Rectal smooth muscle tissue (tissue), 1 donor: ENCODE measurements around the gene MRPL55.
"Not testable (repeated sequence)": the region's sequence is repeated elsewhere in the genome, so short reads cannot be mapped to it uniquely, and the experiment has no call there.

ENCODE experiments used
- H3K27ac ChIP-seq: one replicate; pipeline ENCODE4 v1.7.0; 2013; ENCODE audit warnings: low read depth, low read length, inconsistent platforms
- H3K27me3 ChIP-seq: one replicate; pipeline ENCODE4 v1.7.0; 2013; ENCODE audit warnings: low read length; ENCODE audit not compliant: control insufficient read depth, insufficient read depth
- H3K36me3 ChIP-seq: one replicate; pipeline ENCODE4 v1.7.0; 2013; ENCODE audit warnings: low read length; ENCODE audit not compliant: control insufficient read depth, insufficient read depth
- H3K4me1 ChIP-seq: one replicate; pipeline ENCODE4 v1.7.0; 2013; ENCODE audit warnings: low read length; ENCODE audit not compliant: control insufficient read depth, insufficient read depth
- H3K4me3 ChIP-seq: one replicate; pipeline ENCODE4 v1.7.0; 2013; ENCODE audit warnings: low read length
- H3K9ac ChIP-seq: one replicate; pipeline ENCODE4 v1.7.0; 2013; ENCODE audit warnings: low read length

The MRPL55 gene

DNA sequence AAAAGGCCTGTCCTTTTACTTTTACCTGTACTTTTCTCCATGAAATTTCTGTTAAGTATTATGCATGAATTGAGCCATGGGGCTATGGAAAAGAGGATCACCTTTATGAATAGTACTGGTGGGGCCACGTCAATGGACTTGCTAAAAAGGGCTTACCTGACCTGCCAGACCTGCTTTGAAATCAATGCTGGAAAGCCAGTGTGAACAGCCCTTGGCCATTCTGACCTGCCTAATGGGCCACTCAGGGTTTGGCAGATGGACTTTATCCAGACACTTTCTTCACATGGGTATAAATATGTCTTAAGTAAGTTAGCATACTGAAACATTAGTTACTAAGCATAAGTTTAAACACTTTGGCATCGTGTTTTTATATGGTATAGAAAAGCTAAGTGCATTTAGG is 22.7 kb upstream of the MRPL55 start:
- Histone ChIP-seq H3K27ac (no peak overlapping the region), H3K36me3 (no peaks in the 10 kb centered on the region), H3K27me3 (no peaks in the 10 kb centered on the region), H3K4me1 (no peaks in the 10 kb centered on the region), H3K4me3 (no peak overlapping the region), H3K9ac (no peak overlapping the region)

DNA sequence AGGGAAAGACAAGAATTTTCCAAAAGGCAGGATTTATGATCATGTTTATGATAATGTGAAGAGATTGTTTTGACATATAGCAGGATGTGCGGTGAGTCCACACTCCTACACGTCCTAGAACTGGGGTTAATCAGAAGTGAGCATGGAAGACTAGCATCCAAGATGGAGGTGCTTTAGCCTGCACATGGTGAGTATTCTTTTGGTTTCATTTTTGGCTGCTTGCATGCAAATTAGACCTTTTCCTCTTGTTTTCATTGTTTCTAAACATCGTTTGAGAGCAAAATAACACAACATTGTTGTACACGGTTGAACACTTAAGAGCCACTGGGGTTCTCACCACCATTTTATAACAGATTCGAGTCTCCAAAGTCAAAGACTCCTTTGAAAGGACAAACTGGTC is 16.1 kb upstream of the MRPL55 start:
- Histone ChIP-seq H3K27ac (no peak overlapping the region), H3K4me3 (no peak overlapping the region), H3K9ac (no peak overlapping the region), H3K36me3 (no peaks in the 10 kb centered on the region), H3K27me3 (no peaks in the 10 kb centered on the region), H3K4me1 (no peaks in the 10 kb centered on the region)

DNA sequence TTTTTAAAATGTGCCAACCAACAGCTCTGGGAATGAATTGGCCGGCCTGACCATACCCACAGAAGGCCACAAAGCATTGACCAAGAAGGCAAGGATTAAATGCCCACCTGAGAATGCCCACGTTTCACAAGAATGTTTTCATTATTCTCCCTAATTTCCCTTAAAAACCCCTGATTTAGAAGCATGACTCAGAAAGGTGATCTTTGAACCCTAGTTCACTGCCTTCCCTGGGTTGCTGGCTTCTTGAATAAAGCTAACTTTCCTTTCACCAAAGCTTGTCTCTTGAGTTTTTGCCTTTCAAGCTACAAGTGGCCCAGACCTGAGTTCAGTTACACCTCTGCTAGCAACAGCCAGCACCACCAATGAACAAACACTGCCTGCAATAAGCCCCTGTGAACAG is 14.4 kb upstream of the MRPL55 start:
- H3K27me3 ChIP-seq: no peaks in the 10 kb centered on the region
- H3K27ac ChIP-seq: no peak overlapping the region
- no peak overlapping the region for H3K9ac ChIP-seq
- H3K4me3 ChIP-seq: no peak overlapping the region
- H3K4me1 ChIP-seq: no peaks in the 10 kb centered on the region
- H3K36me3 ChIP-seq: no peaks in the 10 kb centered on the region

DNA sequence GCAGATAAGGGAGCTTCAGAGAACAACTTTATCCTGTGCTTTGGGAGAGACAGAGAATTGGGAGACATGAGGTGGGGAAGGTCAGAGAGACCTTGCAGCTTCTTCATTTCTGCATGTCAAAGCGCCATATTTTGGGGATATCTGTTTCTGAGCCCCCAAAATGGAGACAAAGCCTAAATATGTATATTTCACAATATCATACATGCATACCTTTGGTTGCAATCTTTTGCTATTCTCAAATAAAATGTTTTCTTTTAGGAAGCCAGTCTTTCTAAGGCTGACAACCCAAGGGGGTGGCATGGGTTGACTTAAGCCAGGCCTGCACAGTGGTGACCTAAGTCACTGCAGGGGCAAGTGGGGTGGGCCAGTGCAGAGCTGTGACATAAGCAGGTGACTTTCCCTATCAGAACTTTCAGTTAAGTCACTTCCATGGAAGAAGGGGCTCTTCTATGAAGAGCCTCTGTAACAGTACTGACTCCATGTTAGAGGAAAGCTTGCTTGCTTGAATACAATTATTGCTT is 13.9 kb upstream of the MRPL55 start:
- H3K27me3 ChIP-seq: no peaks in the 10 kb centered on the region
- no peak overlapping the region for H3K4me3 ChIP-seq
- H3K36me3 ChIP-seq: no peaks in the 10 kb centered on the region
- no peak overlapping the region for H3K27ac ChIP-seq
- H3K9ac ChIP-seq: no peak overlapping the region
- H3K4me1 ChIP-seq: no peaks in the 10 kb centered on the region

DNA sequence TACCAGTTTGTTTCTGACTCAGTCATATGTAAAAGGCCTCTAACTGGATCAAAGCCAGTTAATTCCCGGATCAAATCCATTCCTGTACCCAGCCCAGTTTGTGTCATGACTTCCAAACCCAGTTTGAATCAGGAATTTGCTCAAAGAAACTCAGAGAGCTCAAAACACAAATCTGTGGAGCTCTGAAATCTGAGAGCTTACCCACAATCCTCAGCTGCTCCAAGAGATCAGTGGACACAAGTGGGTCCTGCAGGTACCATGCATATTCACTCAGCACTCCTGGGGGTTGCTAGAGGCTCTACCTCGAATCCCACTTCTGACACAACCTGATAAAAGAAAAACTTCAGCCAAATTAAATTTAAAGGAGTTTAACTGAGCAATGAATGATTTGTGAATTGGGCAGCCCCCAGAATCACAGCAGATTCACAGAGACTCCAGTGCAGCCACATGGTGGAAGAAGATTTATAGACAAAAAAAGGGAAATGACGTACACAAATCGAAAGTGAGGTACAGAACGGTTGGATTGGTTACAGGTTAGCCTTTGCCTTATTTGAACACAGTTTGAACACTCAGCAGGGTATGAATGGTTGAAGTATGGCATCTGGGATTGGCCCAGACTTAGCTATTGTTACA is 11.9 kb upstream of the MRPL55 start:
- H3K27me3 ChIP-seq: no peaks in the 10 kb centered on the region
- no peaks in the 10 kb centered on the region for H3K36me3 ChIP-seq
- no peaks in the 10 kb centered on the region for H3K4me1 ChIP-seq
- H3K4me3 ChIP-seq: no peak overlapping the region
- H3K27ac ChIP-seq: no peak overlapping the region
- H3K9ac ChIP-seq: no peak overlapping the region

DNA sequence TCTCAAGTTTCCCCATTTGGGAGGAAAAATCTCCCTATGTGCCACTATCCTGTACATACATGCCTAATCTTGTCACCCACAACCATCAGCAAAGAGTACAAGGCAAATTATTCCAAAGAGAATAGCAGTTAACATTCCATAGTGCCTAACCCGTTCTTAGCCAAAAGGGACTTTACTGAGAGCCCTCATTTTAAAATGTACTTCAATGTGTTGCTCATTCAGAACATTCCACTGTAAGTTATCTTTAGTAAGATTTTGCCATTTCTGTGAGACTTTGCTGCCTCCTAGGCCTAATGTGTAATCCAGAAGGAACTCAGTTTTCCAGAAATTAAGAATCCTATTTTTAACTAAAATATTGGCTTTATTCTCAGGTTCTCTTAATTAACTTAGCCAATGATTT is 11.3 kb upstream of the MRPL55 start:
- no peaks in the 10 kb centered on the region for H3K36me3 ChIP-seq
- no peak overlapping the region for H3K27ac ChIP-seq
- H3K4me3 ChIP-seq: no peak overlapping the region
- H3K9ac ChIP-seq: no peak overlapping the region
- no peaks in the 10 kb centered on the region for H3K4me1 ChIP-seq
- H3K27me3 ChIP-seq: no peaks in the 10 kb centered on the region

DNA sequence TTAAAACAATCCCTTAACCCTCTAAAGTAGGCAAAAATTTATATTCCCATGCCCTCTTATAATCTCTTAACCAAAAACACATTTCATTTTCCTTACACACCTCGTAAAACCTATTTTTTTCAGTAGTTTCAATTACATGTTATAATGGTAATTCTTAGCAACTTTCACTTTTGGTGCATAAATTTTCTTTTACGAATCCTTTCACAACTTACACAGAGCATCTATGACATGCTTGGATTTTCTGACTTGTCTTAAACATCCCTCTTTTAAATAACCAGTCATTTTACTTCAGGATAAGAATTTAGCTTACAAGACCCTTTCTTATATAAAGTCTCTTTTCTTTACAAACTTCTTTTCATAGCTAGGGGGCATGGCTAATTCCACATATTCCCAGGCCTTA is 8.9 kb upstream of the MRPL55 start:
- Histone ChIP-seq H3K4me1 (no peaks in the 10 kb centered on the region), H3K4me3 (no peak overlapping the region), H3K9ac (no peak overlapping the region), H3K27me3 (no peaks in the 10 kb centered on the region), H3K27ac (no peak overlapping the region), H3K36me3 (no peaks in the 10 kb centered on the region)

DNA sequence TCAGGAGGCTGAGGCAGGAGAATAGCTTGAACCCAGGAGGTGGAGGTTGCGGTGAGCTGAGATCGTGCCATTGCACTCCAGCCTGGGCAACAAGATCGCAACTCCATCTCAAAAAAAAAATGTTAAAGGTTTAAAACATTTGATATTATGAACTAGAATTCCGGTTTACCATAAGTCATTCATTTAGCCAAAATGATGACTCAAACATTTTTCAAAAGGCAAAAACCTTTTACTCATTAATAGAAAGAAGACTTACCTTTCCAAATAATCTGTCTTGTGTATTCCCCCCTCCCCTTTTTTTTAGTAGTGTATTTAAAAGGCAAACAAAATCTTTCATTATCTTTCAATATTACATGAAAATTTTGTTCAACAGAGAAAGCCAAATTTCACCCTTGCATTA is 8.2 kb upstream of the MRPL55 start:
- Histone ChIP-seq H3K27me3 (no peaks in the 10 kb centered on the region), H3K27ac (no peak overlapping the region), H3K4me3 (no peak overlapping the region), H3K4me1 (no peaks in the 10 kb centered on the region), H3K9ac (no peak overlapping the region), H3K36me3 (no peaks in the 10 kb centered on the region)

DNA sequence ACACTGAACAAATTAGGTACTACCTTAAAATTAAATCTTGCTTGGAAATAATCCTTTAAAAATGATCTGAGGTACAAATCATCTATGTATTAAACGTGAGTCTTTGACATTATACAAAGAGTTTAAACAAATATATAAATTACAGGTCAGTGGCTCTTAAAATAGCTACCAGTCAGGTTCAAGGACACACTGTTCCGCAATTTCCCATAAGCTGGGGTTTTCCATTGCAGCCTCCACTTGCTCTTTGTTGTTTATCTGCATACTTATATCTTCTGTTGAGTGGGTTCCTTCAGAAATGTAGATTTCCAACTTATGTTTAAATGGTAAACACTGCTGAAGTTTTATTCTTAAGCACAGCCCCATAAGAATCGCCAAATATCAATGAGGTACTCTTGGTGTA is 5.7 kb upstream of the MRPL55 start:
- H3K27ac ChIP-seq: no peak overlapping the region

DNA sequence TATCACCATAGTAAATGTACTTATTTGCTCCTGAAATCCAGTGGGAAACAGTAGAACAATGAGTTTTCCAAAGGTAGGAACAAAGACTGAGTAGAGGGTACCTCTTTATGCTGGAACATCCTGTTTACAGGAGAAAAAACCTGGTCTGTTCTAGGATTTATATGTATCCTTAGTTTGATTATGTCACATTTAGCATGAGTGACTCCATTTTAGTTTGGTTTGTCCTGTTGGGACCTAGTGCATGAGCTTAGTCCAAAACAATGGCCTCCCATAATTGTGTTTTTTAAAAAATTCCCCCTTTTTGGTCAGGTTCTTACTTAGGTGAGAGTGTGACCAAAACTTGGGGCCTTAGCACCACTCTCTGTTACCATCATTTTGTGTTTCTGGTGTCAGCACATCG is 3.5 kb upstream of the MRPL55 start:
- H3K36me3 ChIP-seq: peaks cover 3% of the 10 kb centered on the region
- no peaks in the 10 kb centered on the region for H3K27me3 ChIP-seq
- H3K9ac ChIP-seq: no peak overlapping the region
- no peak overlapping the region for H3K27ac ChIP-seq
- peaks cover 5% of the 10 kb centered on the region for H3K4me1 ChIP-seq
- no peak overlapping the region for H3K4me3 ChIP-seq

More for the DNA sequence above, 5.7 kb upstream of the MRPL55 start:
- Histone ChIP-seq H3K4me1 (no peaks in the 10 kb centered on the region), H3K36me3 (no peaks in the 10 kb centered on the region), H3K4me3 (no peak overlapping the region), H3K9ac (no peak overlapping the region), H3K27me3 (no peaks in the 10 kb centered on the region)

DNA sequence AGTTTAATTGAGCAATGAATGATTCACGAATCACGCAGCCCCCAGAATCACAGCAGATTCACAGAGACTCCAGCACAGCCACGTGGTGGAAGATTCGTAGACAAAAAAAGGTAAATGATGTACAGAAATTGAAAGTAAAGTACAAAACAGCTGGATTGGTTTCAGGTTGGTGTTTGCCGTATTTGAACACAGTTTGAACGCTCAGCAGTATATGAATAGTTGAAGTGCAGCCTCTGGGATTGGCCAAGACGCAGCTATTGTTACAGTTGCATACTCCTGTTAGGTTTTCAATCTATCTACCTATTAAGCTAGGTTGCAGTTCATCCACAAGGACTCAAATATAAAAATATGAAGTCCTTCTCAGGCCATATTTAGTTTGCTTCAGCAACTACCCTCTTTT is 3.1 kb upstream of the MRPL55 start:
- no peak overlapping the region for H3K9ac ChIP-seq
- no peak overlapping the region for H3K4me3 ChIP-seq
- H3K27ac ChIP-seq: no peak overlapping the region
- peaks cover 4% of the 10 kb centered on the region for H3K36me3 ChIP-seq
- peaks cover 5% of the 10 kb centered on the region for H3K4me1 ChIP-seq
- no peaks in the 10 kb centered on the region for H3K27me3 ChIP-seq

DNA sequence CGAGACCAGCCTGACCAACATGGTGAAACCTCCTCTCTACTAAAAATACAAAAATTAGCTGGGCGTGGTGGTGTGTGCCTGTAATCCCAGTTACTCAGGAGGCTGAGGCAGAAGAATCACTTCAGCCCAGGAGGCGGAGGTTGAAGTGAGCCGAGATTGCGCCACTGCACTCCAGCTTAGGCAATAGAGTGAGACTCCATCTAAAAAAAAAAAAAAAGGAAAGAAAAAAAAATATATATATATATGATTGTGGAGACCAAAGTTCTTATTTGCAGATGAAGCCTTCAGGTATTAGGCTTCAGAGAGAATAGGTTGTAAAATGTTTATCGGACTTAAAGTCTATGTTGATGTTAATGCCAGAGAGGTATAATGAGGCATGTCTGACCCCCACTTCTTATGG is 2.2 kb upstream of the MRPL55 start:
- H3K36me3 ChIP-seq, H3K4me1 ChIP-seq, H3K27me3 ChIP-seq, H3K4me3 ChIP-seq, H3K27ac ChIP-seq, H3K9ac ChIP-seq: not testable (repeated sequence)

DNA sequence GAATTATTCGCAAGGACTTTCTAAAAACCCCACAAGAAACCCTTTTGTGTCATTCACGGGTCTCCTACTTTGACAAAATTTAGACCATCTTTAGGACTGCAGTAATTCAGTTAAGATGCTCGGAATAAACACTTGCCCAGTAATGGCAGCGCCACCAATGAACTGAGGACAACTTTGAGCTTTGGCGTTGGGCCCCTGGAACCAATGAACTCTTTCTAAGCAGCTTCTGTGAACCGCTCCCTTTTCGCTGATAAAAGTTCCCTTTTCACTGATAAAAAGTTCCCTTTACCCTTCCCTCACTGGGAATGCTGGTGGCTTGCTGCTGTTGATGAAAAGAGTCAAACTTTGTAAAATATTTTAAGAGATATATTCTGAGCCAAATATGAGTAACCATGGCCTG is 1.5 kb upstream of the MRPL55 start:
- peaks cover 8% of the 10 kb centered on the region for H3K36me3 ChIP-seq
- peak overlapping the region; percentile 76 for H3K4me3 ChIP-seq
- H3K27ac ChIP-seq: no peak overlapping the region
- H3K9ac ChIP-seq: no peak overlapping the region
- H3K4me1 ChIP-seq: peaks cover 5% of the 10 kb centered on the region
- no peaks in the 10 kb centered on the region for H3K27me3 ChIP-seq
